ENCODE data around the gene YAF2.
"Not testable (repeated sequence)": the region's sequence is repeated elsewhere in the genome, so short reads cannot be mapped to it uniquely, and the experiment has no call there.

Gene YAF2

GRCh38 chr12:42252645-42253044, 14.6 kb upstream of the YAF2 start:
- DNase-seq (ENCODE audit: low spot score): not testable (repeated sequence)

GRCh38 chr12:42249033-42249432, 11.0 kb upstream of the YAF2 start:
- DNase-seq (ENCODE audit: low spot score): not testable (repeated sequence)

GRCh38 chr12:42240131-42240750, 2.2 kb upstream of the YAF2 start:
- DNase-seq (ENCODE audit: low spot score): no peak

- no peak for DNase-seq (ENCODE audit: low spot score)
Observed at GRCh38 chr12:42237853-42238239, 202 bp downstream of the YAF2 start.

GRCh38 chr12:42237052-42237852, 796 bp downstream of the YAF2 start:
- peak; percentile 65 for DNase-seq (ENCODE audit: low spot score)

GRCh38 chr12:42236017-42236416, 2.0 kb downstream of the YAF2 start:
- DNase-seq (ENCODE audit: low spot score): no peak

GRCh38 chr12:42235426-42235825, 2.6 kb downstream of the YAF2 start:
- DNase-seq (ENCODE audit: low spot score): no peak

- no peak for DNase-seq (ENCODE audit: low spot score)
Observed at GRCh38 chr12:42234970-42235369, 3.1 kb downstream of the YAF2 start.

- not testable (repeated sequence) for DNase-seq (ENCODE audit: low spot score)
Observed at GRCh38 chr12:42227525-42227924, 10.5 kb downstream of the YAF2 start.

GRCh38 chr12:42224501-42224900, 13.5 kb downstream of the YAF2 start:
- DNase-seq (ENCODE audit: low spot score): not testable (repeated sequence)

- no peak for DNase-seq (ENCODE audit: low spot score)
Observed at GRCh38 chr12:42222724-42223123, 15.3 kb downstream of the YAF2 start.

GRCh38 chr12:42221726-42222125, 16.3 kb downstream of the YAF2 start:
- DNase-seq (ENCODE audit: low spot score): no peak

GRCh38 chr12:42217656-42218055, 20.4 kb downstream of the YAF2 start:
- DNase-seq (ENCODE audit: low spot score): no peak

- DNase-seq (ENCODE audit: low spot score): no peak
Observed at GRCh38 chr12:42216737-42217136, 21.3 kb downstream of the YAF2 start.

GRCh38 chr12:42215759-42216158, 22.3 kb downstream of the YAF2 start:
- DNase-seq (ENCODE audit: low spot score): not testable (repeated sequence)

GRCh38 chr12:42213954-42214426, 24.1 kb downstream of the YAF2 start:
- no peak for DNase-seq (ENCODE audit: low spot score)

GRCh38 chr12:42213023-42213422, 25.0 kb downstream of the YAF2 start:
- no peak for DNase-seq (ENCODE audit: low spot score)

- no peak for DNase-seq (ENCODE audit: low spot score)
Observed at GRCh38 chr12:42208574-42208973, 29.5 kb downstream of the YAF2 start.

GRCh38 chr12:42204819-42205218, 33.2 kb downstream of the YAF2 start:
- DNase-seq (ENCODE audit: low spot score): no peak

GRCh38 chr12:42204362-42204761, 33.7 kb downstream of the YAF2 start:
- no peak for DNase-seq (ENCODE audit: low spot score)

- no peak for DNase-seq (ENCODE audit: low spot score)
Observed at GRCh38 chr12:42201063-42201462, 37.0 kb downstream of the YAF2 start.

- no peak for DNase-seq (ENCODE audit: low spot score)
Observed at GRCh38 chr12:42199007-42199406, 39.0 kb downstream of the YAF2 start.

All from CD4-positive, alpha-beta T cell treated with Interleukin-6 at 100 ng/mL for 8 hours (primary cell).